ENCODE data around the gene GABPB1. TPM values are rescaled to one million over a fixed set of nuclear protein-coding genes. Genes with fewer than 3 reads are reported as not detected.

Gene GABPB1
- polyA plus RNA-seq, 1 of the 3 experiments (the other 2 are of a cell fraction), result 12.8 TPM

- TF ChIP-seq RFX5 (IDR thresholded peaks at IDR 0.05; ENCODE audit: low read length), result no peak
- TF ChIP-seq RAD21 (IDR thresholded peaks at IDR 0.05; ENCODE audit: low read length), result no peak
- TF ChIP-seq, protein P1, sequence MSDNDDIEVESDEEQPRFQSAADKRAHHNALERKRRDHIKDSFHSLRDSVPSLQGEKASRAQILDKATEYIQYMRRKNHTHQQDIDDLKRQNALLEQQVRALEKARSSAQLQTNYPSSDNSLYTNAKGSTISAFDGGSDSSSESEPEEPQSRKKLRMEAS (IDR thresholded peaks at IDR 0.05; ENCODE audit: low read depth), result no peak
These were observed 97.7 kb downstream of the GABPB1 start (continued) for GRCh38 chr15:50257332-50257731.

DNA sequence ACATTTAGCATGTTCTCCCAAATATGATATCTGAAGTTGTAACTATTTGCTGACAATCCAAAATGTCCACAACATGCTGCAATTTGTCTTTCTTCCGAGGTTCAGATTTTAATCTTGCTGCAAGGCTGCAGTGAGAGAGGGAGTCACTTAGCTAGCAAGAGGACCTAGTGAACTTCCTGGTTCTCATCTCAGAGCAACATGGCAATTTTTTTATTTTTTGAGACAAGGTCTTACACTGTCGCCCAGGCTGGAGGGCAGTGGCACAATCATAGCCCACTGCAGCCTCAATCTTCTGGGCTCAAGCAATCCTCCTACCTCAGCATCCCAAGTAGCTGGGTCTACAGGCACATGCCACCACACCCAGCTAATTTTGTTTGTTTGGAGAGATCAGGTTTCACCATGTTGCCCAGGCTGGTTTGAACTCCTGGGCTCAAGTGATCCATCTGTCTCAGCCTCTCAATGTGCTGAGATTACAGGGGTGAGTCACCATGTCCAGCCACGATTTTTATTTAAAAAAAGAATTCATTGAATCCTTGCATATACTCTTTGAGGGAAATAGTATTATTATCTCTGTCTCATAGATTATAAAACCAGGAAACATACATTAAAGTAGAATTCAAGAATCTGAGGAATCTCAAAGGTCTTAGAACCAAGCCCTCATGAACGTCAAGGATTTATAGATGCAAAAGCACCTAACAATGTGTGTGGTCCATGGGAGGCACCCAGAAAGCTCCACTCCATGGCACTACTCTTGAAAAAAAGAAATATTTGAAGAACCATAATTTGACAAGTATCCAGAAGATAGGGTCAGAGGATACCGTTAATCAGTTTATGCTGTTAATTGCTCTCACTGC lies 98.6 kb downstream of the GABPB1 start:
- 51% methylated on average over 5 of the region's 5 CpGs for WGBS (ENCODE audit: low lambda C conversion rate)

GRCh38 chr15:50252556-50252955 lies 102.4 kb downstream of the GABPB1 start:
- no peaks in the 10 kb centered on the region for H3K9me3 ChIP-seq
- H3K27me3 ChIP-seq (ENCODE audit: insufficient read depth), result no peaks in the 10 kb centered on the region
- no peaks in the 10 kb centered on the region for H3F3A ChIP-seq (replicated peaks; ENCODE audit: insufficient read depth)
- no peak overlapping the region for H3K9ac ChIP-seq
- WGBS (ENCODE audit: low lambda C conversion rate), result 89% methylated on average over 8 of the region's 11 CpGs
- H3K4me1 ChIP-seq (ENCODE audit: control insufficient read depth in 1 of 2, insufficient read depth in 2 of 2, low read depth in 1 of 2, low read length in 1 of 2), result peaks cover 0 to 7% of the 10 kb centered on the region in 2 experiments; a peak in 1 of 4 replicates
- TF ChIP-seq, protein P1 (IDR thresholded peaks at IDR 0.05; ENCODE audit: low read depth), result no peak
- no peak for TF ChIP-seq REST (IDR thresholded peaks at IDR 0.05; ENCODE audit: low read depth, low read length)
- no peak overlapping the region for H3K4me2 ChIP-seq
- no peaks in the 10 kb centered on the region for H3K36me3 ChIP-seq (replicated peaks in 1 of 2; ENCODE audit: control insufficient read depth in 1 of 2, insufficient read depth in 2 of 2, low read length in 1 of 2)
- H3K4me3 ChIP-seq (ENCODE audit: low read depth in 2 of 2, low read length in 1 of 2), result no peak overlapping the region
- no peak overlapping the region for H3K27ac ChIP-seq (ENCODE audit: low read depth in 2 of 2, low read length in 1 of 2)
- POLR2A ChIA-PET, result no interaction called here
- CTCF ChIA-PET, result interaction anchor here (0.9 kb wide), 1 partner anchor 96 kb away, joined by 3 read pairs; no protein-coding TSS in a partner anchor
- H4K20me1 ChIP-seq (ENCODE audit: insufficient read depth), result no peaks in the 10 kb centered on the region
- no peak for DNase-seq
- H3K9me2 ChIP-seq, result no peaks in the 10 kb centered on the region
- H2AFZ ChIP-seq (ENCODE audit: low read depth), result no peak overlapping the region
- no peaks in the 10 kb centered on the region for H3K79me2 ChIP-seq (ENCODE audit: insufficient read depth)

More for the DNA sequence above, 98.6 kb downstream of the GABPB1 start:
- no peaks in the 10 kb centered on the region for H3K4me1 ChIP-seq (ENCODE audit: control insufficient read depth in 1 of 2, insufficient read depth in 2 of 2, low read depth in 1 of 2, low read length in 1 of 2)
- H3K9me3 ChIP-seq, result no peaks in the 10 kb centered on the region
- no peak overlapping the region for H3K27ac ChIP-seq (ENCODE audit: low read depth in 2 of 2, low read length in 1 of 2)
- no peak overlapping the region for H3K4me2 ChIP-seq
- TF ChIP-seq FOSL2 (IDR thresholded peaks at IDR 0.05; ENCODE audit: borderline replicate concordance, low read depth), result no peak
- TF ChIP-seq JUND (IDR thresholded peaks at IDR 0.05), result 0 out of 2 replicates have a peak, but pooled peaks have one; percentile 11
- TF ChIP-seq POLR2AphosphoS5 (IDR thresholded peaks at IDR 0.05; ENCODE audit: low read depth, low read length), result no peak
- TF ChIP-seq, protein P2, sequence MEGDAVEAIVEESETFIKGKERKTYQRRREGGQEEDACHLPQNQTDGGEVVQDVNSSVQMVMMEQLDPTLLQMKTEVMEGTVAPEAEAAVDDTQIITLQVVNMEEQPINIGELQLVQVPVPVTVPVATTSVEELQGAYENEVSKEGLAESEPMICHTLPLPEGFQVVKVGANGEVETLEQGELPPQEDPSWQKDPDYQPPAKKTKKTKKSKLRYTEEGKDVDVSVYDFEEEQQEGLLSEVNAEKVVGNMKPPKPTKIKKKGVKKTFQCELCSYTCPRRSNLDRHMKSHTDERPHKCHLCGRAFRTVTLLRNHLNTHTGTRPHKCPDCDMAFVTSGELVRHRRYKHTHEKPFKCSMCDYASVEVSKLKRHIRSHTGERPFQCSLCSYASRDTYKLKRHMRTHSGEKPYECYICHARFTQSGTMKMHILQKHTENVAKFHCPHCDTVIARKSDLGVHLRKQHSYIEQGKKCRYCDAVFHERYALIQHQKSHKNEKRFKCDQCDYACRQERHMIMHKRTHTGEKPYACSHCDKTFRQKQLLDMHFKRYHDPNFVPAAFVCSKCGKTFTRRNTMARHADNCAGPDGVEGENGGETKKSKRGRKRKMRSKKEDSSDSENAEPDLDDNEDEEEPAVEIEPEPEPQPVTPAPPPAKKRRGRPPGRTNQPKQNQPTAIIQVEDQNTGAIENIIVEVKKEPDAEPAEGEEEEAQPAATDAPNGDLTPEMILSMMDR (IDR thresholded peaks at IDR 0.05), result no peak
- TF ChIP-seq FOXJ3 (CRISPR knock-in tag; IDR thresholded peaks at IDR 0.05), result no peak
- no peaks in the 10 kb centered on the region for H3K36me3 ChIP-seq (replicated peaks in 1 of 2; ENCODE audit: control insufficient read depth in 1 of 2, insufficient read depth in 2 of 2, low read length in 1 of 2)
- no peaks in the 10 kb centered on the region for H3K79me2 ChIP-seq (ENCODE audit: insufficient read depth)
- ChIA-PET CTCF (no interaction called here), POLR2A (no interaction called here)
- no peak for DNase-seq
- H3K9ac ChIP-seq, result no peak overlapping the region
- H4K20me1 ChIP-seq (ENCODE audit: insufficient read depth), result no peaks in the 10 kb centered on the region
- no peaks in the 10 kb centered on the region for H3F3A ChIP-seq (replicated peaks; ENCODE audit: insufficient read depth)
- no peaks in the 10 kb centered on the region for H3K27me3 ChIP-seq (ENCODE audit: insufficient read depth)
- H3K4me3 ChIP-seq (ENCODE audit: low read depth in 2 of 2, low read length in 1 of 2), result no peak overlapping the region
- H2AFZ ChIP-seq (ENCODE audit: low read depth), result no peak overlapping the region
- no peaks in the 10 kb centered on the region for H3K9me2 ChIP-seq
